Measurements from ENCODE around the gene EEPD1.

DNA sequence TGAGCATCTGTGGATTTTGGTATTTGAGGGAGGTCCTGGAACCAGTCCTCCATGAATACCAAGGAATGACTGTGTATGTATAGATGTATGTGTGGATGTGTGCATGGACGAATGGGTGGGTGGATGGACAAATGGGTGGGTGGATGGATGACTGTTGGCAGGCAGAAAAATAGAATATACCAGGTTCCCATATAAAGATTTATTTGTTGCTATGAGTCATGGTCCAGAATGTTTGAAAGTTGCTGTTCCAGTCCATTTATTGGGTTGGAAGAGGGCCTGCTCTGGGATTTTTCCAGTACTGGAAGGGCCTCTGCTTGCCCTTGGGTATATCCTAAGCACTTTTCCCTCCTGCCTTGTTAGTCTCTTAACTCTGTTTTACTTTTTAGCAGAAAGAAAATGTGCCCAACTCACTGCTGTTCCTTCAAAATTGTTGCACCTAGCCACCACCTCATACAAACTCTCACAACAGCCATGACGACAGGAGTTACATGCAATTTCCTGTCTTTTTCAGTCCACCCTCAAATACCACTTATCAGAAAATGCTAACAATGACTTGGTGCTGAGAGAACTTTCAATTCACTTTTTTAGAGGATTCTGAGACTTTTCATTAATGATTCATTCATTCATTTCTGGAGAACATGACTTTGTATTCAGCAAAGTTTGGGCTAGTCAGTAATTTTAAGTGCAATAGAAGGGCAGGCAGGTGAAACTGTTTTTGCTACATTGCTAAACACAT is 108.1 kb downstream of the EEPD1 start:
- TF ChIP-seq, protein P1, sequence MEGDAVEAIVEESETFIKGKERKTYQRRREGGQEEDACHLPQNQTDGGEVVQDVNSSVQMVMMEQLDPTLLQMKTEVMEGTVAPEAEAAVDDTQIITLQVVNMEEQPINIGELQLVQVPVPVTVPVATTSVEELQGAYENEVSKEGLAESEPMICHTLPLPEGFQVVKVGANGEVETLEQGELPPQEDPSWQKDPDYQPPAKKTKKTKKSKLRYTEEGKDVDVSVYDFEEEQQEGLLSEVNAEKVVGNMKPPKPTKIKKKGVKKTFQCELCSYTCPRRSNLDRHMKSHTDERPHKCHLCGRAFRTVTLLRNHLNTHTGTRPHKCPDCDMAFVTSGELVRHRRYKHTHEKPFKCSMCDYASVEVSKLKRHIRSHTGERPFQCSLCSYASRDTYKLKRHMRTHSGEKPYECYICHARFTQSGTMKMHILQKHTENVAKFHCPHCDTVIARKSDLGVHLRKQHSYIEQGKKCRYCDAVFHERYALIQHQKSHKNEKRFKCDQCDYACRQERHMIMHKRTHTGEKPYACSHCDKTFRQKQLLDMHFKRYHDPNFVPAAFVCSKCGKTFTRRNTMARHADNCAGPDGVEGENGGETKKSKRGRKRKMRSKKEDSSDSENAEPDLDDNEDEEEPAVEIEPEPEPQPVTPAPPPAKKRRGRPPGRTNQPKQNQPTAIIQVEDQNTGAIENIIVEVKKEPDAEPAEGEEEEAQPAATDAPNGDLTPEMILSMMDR (IDR thresholded peaks at IDR 0.05): no peak
- TF ChIP-seq POLR2A (IDR thresholded peaks at IDR 0.05): no peak

All from uterus (tissue), 2 donors.